ENCODE data around the gene MSANTD7. TPM values are rescaled to one million over a fixed set of nuclear protein-coding genes. Genes with fewer than 3 reads are reported as not detected.
A peak's percentile ranks its signal among the peaks of the same experiment; 100 is the strongest.

MSANTD7 gene
- total RNA-seq, 1 experiment from 2014 or later: 23.1 TPM

- H2BK15ac ChIP-seq (ENCODE audit: low read depth, low read length): no peak overlapping the region
- H3K36me3 Mint-ChIP-seq (ENCODE audit: insufficient read depth in 1 of 3, low read depth in 3 of 3): no peaks in the 10 kb centered on the region
- no CpG with 5 or more reads among the region's 3 CpGs for WGBS (ENCODE audit: extremely low coverage, insufficient read length, low lambda C conversion rate)
- no peak overlapping the region for H3K27ac Mint-ChIP-seq
- no peak overlapping the region for H2AFZ ChIP-seq (ENCODE audit: low read length)
- no peak overlapping the region for H3K18ac ChIP-seq (ENCODE audit: insufficient read length, low read depth, low read length)
- no peak overlapping the region for H3K23ac ChIP-seq (ENCODE audit: insufficient read length, low read depth, low read length)
- DNase-seq: peak; percentile 27
- no peaks in the 10 kb centered on the region; a peak in 1 of 5 replicates for H3K9me3 Mint-ChIP-seq
- H3K4ac ChIP-seq (ENCODE audit: low read depth, low read length): no peak overlapping the region
- H3K23me2 ChIP-seq (ENCODE audit: insufficient read length, low read depth, low read length, poor library complexity, severe bottlenecking): no peaks in the 10 kb centered on the region
- no peak overlapping the region for H3K14ac ChIP-seq (ENCODE audit: insufficient read depth, low read length)
- H3K4me1 Mint-ChIP-seq: peaks cover 9 to 15% of the 10 kb centered on the region in 2 experiments
- no peaks in the 10 kb centered on the region for H3K4me1 ChIP-seq (ENCODE audit: insufficient read depth, low read length)
- no peaks in the 10 kb centered on the region for H4K20me1 ChIP-seq (ENCODE audit: control insufficient read depth, insufficient read depth, insufficient read length)
- H4K5ac ChIP-seq (ENCODE audit: insufficient read length, low read depth, low read length): no peak overlapping the region
- H4K91ac ChIP-seq (ENCODE audit: insufficient read length, low read depth, low read length): no peak overlapping the region
- no peak overlapping the region for H2AK5ac ChIP-seq (ENCODE audit: insufficient read length, low read length)
- H3K27ac ChIP-seq (ENCODE audit: insufficient read length, low read depth, low read length): no peak overlapping the region
- no peaks in the 10 kb centered on the region for H3K79me1 ChIP-seq (ENCODE audit: insufficient read depth, low read depth, low read length, poor library complexity, severe bottlenecking)
- no peak overlapping the region for H2BK5ac ChIP-seq (ENCODE audit: insufficient read length, low read length)
- H2BK20ac ChIP-seq (ENCODE audit: low read depth, low read length, poor library complexity, severe bottlenecking): no peak overlapping the region
- no peak overlapping the region for H3K4me2 ChIP-seq (ENCODE audit: insufficient read depth, insufficient read length, low read length)
- H2BK12ac ChIP-seq (ENCODE audit: insufficient read length, low read depth, low read length): no peak overlapping the region
- no peak overlapping the region for H3K9ac ChIP-seq (ENCODE audit: extremely low read depth, insufficient read length, low read length)
- H2BK120ac ChIP-seq (ENCODE audit: low read depth, low read length, poor library complexity, severe bottlenecking): no peak overlapping the region
- H3K27me3 Mint-ChIP-seq (ENCODE audit: low read depth): no peaks in the 10 kb centered on the region; the same call in 1 of the 2 replicates
- no peaks in the 10 kb centered on the region for H3K79me2 ChIP-seq (ENCODE audit: insufficient read depth, low read length)
- H3T11ph ChIP-seq (ENCODE audit: low read length): no peak overlapping the region
- no peak overlapping the region for H3K56ac ChIP-seq (ENCODE audit: insufficient read length, low read depth, low read length)
- H4K8ac ChIP-seq (replicated peaks; ENCODE audit: insufficient read length, low read depth, low read length): no peak overlapping the region
- H3K27me3 ChIP-seq (ENCODE audit: insufficient read depth, low read length): no peaks in the 10 kb centered on the region
- no peak overlapping the region for H3K4me3 Mint-ChIP-seq
- TF ChIP-seq CTCF (conservative IDR thresholded peaks at IDR 0.05): no peak
- H3K9me3 ChIP-seq (ENCODE audit: control insufficient read depth, low read depth, low read length): no peaks in the 10 kb centered on the region
These were observed 25.8 kb upstream of the MSANTD7 start for GRCh38 chr10:14812271-14812670.
